ENCODE measurements around the gene GNPTG. TPM values are rescaled to one million over a fixed set of nuclear protein-coding genes. Genes with fewer than 3 reads are reported as not detected.

GNPTG gene
- total RNA-seq, 4 donors from 2014 or later: 46.5 to 65.7 (median 60.0) TPM

DNA sequence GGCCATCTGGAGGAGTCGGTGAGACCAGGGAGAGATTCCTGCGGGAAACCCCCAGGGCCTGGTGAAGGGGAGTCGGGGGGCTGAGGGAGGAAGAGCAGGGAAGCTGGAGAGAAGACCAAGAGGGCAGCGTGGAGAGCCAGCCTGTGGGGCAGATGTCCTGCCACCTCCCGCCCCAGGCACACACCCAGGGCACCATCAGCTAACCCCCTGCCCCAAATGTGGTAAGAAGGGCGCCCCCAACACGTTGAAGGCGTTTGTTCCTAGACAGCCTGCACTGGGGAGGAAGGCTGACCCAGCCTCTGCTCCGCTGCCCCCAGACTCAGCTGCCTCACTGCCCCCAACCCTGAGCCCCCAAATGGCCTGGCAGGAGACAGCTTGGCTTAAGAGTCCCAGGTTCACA, 17.0 kb upstream of the GNPTG start:
- TF ChIP-seq, protein P1, sequence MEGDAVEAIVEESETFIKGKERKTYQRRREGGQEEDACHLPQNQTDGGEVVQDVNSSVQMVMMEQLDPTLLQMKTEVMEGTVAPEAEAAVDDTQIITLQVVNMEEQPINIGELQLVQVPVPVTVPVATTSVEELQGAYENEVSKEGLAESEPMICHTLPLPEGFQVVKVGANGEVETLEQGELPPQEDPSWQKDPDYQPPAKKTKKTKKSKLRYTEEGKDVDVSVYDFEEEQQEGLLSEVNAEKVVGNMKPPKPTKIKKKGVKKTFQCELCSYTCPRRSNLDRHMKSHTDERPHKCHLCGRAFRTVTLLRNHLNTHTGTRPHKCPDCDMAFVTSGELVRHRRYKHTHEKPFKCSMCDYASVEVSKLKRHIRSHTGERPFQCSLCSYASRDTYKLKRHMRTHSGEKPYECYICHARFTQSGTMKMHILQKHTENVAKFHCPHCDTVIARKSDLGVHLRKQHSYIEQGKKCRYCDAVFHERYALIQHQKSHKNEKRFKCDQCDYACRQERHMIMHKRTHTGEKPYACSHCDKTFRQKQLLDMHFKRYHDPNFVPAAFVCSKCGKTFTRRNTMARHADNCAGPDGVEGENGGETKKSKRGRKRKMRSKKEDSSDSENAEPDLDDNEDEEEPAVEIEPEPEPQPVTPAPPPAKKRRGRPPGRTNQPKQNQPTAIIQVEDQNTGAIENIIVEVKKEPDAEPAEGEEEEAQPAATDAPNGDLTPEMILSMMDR (IDR thresholded peaks at IDR 0.05): no peak
- TF ChIP-seq POLR2A (IDR thresholded peaks at IDR 0.05): no peak
- DNase-seq (ENCODE audit: low spot score in 2 of 2): no peak
- intact Hi-C loops (cut with DNase I; ENCODE audit: low total_unique reads): no loop called here
- WGBS, 2 donors: 32 to 39% methylated on average over 9 of the region's 9 CpGs
- H3K4me3 ChIP-seq (ENCODE audit: low read depth, poor library complexity, severe bottlenecking): no peak overlapping the region

DNA sequence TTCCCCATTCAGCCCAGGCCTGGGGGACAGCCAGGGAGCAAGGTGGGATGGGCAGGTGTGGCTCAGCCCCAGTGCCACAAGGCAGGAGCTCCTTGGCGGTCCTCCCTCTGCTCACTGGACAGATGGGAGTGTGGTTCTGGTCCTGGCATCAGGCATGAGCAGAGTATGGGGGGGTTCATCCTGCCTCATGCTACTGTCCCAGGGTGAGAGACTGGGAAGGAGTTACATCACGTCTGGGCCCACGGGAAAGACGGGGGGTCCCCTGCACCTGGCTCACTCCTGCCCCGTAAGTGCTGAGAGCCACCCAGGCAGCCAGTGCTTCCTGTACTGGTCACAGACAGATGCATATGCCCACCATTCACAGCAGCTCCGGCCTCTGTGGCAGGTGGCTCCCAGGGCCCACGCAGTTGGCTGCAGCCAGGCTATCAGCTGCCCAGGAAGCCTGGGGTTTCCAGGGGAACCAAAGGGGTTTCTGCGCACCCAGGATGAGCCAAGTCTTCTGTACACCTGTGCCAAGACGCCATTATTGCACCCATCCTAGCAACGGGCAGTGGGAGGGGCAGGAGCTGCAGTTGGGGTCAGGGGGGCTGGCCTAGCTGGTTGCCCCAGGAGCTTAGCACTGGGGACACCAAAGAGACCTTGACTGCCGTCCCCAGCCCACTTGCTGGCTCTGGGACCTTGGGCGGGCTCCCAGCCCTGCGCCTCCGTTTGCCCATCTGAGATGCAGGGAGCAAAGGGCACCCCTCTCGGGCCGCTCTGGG, 16.3 kb upstream of the GNPTG start:
- TF ChIP-seq, protein P1 (IDR thresholded peaks at IDR 0.05): no peak
- no peak for TF ChIP-seq POLR2A (IDR thresholded peaks at IDR 0.05)
- intact Hi-C loops (cut with DNase I; ENCODE audit: low total_unique reads): no loop called here
- no peak overlapping the region for H3K4me3 ChIP-seq (ENCODE audit: low read depth, poor library complexity, severe bottlenecking)
- DNase-seq (ENCODE audit: low spot score in 2 of 2): no peak
- WGBS, 2 donors: 34 to 40% methylated on average over 16 of the region's 16 CpGs

DNA sequence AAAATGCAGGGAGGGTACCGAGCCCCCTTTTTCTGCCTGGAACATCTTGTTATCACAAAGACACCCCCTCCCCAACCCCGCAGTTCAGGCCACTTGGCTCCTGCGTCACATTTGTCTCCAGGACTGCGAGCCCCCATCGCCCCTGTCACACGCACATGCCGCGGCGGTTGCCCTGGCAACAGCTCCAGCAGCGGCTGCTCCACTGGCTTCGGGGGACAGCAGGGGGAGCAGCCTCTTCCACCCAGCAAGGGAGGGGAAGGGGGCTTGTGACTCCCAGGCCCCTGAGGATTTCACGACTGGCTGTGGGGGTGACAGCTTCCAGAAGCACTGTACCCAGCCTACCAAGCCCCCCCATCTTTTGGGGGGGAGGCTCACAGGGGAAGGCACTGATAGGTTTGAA, 15.7 kb upstream of the GNPTG start:
- WGBS, 2 donors: 8% methylated on average over 12 of the region's 12 CpGs
- TF ChIP-seq, protein P1 (IDR thresholded peaks at IDR 0.05): no peak
- no peak for TF ChIP-seq POLR2A (IDR thresholded peaks at IDR 0.05)
- no peak for DNase-seq (ENCODE audit: low spot score in 2 of 2)
- intact Hi-C loops (cut with DNase I; ENCODE audit: low total_unique reads): no loop called here
- no peak overlapping the region for H3K4me3 ChIP-seq (ENCODE audit: low read depth, poor library complexity, severe bottlenecking)

DNA sequence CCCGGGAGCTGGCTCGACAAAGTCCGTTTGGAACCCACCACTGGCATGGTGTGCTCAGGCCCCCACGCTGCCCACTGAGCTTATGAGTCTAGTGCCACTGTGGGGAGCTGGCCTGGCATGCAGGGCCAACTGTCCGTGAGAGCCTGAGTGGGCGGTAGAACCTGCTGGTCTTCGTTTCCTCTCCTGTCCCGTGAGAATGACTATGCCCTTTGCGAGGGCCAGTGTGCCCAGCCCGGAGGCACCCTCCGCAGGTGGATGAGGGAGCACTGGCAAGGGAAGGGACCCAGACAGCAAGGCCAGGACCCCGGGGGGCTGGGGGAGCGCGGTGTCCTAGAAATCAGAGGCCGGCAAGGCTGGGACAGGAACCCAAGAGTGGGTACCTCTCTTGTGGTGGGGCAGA, 15.1 kb upstream of the GNPTG start:
- WGBS, 2 donors: 56 to 64% methylated on average over 13 to 14 of the region's 15 CpGs
- H3K4me3 ChIP-seq (ENCODE audit: low read depth, poor library complexity, severe bottlenecking): no peak overlapping the region
- intact Hi-C loops (cut with DNase I; ENCODE audit: low total_unique reads): no loop called here
- no peak for DNase-seq (ENCODE audit: low spot score in 2 of 2)
- no peak for TF ChIP-seq POLR2A (IDR thresholded peaks at IDR 0.05)
- TF ChIP-seq, protein P1 (IDR thresholded peaks at IDR 0.05): no peak

DNA sequence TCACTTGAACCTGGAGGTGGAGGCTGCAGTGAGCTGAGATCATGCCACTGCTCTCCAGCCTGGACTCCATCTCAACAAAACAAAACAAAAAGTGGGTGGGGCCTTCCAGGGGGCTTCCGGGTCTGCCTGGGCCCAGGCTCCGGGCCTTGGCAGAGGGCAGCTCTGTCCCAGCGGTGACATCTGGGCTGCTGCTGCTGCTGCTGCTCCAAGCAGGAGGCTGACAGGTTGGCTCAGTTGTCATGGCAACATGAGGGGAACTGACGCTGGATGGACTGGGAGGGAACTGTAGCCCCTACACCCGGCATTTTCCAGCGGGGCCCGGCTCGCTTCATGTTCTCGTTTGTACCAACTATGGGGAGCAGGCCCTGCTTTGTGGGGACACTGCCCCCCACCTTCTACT, 14.2 kb upstream of the GNPTG start:
- no peak overlapping the region for H3K4me3 ChIP-seq (ENCODE audit: low read depth, poor library complexity, severe bottlenecking)
- WGBS, 2 donors: 36 to 47% methylated on average over 8 of the region's 9 CpGs
- TF ChIP-seq, protein P1 (IDR thresholded peaks at IDR 0.05): no peak
- no peak for TF ChIP-seq POLR2A (IDR thresholded peaks at IDR 0.05)
- intact Hi-C loops (cut with DNase I; ENCODE audit: low total_unique reads): no loop called here
- no peak for DNase-seq (ENCODE audit: low spot score in 2 of 2)
